ENCODE data around the gene CD1E.

CD1E gene

DNA sequence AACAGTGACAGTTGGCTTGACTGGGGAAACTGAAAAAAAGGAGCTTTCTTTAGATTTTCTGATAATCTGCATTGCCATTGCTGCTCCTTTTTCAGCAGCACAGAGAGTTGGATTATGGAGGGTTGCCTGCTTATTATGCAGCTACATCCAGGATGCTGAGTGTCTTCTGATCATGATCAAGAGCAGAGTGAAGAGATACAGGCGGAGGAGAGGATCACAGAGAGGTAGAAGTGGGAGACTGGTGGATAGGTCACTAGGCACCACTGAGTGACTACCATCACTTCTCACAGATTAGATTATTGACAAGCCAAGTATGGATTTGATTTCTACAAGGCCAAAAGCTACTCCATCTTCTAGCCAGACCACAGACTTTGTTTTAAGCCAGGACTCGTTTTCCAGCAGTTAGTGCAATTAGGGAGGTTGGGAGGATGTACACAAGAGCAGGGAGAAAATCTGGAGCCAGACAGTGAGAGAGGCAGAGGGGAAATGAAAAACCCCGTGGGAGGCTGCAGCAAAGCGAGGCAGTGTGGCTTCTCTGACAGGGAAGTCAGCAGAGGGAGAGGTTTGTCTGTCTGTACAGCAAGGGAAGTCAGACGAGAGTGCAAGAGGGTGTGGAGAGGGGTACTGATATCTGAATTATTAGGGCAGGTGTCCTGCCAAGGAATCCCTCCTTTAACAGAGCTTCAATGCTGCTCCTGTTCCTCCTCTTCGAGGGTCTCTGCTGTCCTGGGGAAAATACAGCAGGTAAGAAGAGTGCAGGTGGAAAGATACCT lies at the start of gene CD1E:
Gene CD1E (plus strand): TSS at position 592 of the 773 bp plus-strand sequence. CDS start 95 bp downstream, at position 687.
- TF ChIP-seq GATA3 (IDR thresholded peaks at IDR 0.05; ENCODE audit: low read depth, low read length) (no peak), GATA2 (IDR thresholded peaks at IDR 0.05; ENCODE audit: low read depth, low read length) (no peak)

DNA sequence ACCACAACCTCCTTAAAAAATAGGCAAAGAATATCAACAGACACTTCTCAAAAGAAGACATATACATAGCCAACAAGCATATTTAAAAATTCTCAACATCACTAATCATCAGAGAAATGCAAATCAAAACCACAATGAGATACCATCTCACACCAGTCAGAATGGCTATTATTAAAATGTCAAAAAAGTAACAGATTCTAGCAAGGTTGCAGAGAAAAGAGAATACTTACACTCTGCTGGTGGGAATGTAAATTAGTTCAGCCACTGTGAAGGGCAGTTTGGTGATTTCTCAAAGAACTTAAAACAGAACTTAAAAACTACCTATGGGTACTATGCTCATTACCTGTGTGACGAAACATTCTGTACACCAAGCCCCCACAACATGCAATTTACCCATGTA lies 43.1 kb upstream of the CD1E start:
- TF ChIP-seq GATA3 (IDR thresholded peaks at IDR 0.05; ENCODE audit: low read depth, low read length) = no peak
- TF ChIP-seq GATA2 (IDR thresholded peaks at IDR 0.05; ENCODE audit: low read depth, low read length) = no peak

DNA sequence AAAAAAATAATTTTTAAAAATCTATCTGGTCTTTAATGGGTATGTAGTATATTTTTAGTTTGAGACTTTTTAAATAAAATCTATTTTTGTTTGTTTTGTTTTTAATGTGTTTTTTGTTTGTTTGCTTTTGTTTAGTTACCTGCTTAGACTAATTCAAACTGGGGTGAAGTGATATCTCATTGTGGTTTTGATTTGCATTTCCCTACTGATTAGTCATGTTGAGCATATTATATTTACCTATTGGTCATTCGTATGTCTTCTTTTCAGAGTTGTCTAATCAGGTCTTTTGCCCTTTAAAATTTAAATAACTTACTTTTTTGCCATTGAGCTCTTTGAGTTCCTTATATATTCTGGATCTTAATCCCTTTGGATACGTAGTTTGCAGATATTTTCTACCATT lies 42.6 kb upstream of the CD1E start:
- TF ChIP-seq GATA2 (IDR thresholded peaks at IDR 0.05; ENCODE audit: low read depth, low read length) = no peak
- no peak for TF ChIP-seq GATA3 (IDR thresholded peaks at IDR 0.05; ENCODE audit: low read depth, low read length)

DNA sequence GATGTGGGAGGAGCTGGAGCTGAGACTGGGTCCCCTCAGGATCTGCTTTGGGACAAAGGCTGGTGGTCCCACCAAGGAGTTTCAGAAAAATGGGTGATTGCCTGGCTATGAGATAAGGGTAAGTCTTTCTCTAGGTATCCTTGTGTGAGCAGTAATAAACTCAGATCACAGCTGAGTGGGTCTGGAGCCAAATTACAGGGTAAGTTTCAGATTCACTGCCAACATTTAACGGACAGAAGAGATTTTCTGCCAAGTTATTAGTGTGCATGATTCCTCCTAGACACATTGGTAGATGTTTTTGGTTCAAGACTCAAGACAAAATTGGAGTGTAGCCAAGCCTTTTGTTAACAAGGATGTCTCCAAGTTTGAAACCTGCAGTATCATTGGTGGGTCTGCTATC lies 29.8 kb upstream of the CD1E start:
- TF ChIP-seq GATA2 (IDR thresholded peaks at IDR 0.05; ENCODE audit: low read depth, low read length) (no peak), GATA3 (IDR thresholded peaks at IDR 0.05; ENCODE audit: low read depth, low read length) (no peak)

DNA sequence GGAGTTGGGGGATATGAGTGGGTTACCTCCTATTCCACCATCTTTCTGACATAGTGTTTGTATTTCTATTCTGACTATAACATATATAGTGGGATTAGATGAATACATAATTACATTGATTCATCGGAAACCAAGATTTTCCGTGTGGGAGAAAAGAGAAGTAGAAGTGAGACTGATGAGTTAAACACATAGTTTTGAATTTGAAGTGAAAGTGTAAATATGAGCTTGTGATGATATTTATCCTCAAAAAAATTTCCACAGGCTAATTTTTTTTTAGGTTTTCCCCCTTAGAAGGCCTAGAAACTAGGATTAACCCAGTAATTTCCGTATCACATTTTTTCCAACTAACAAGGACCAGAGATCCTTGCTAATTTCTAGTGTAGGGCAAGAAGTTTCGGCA lies 29.3 kb upstream of the CD1E start:
- TF ChIP-seq GATA2 (IDR thresholded peaks at IDR 0.05; ENCODE audit: low read depth, low read length) = no peak
- no peak for TF ChIP-seq GATA3 (IDR thresholded peaks at IDR 0.05; ENCODE audit: low read depth, low read length)

DNA sequence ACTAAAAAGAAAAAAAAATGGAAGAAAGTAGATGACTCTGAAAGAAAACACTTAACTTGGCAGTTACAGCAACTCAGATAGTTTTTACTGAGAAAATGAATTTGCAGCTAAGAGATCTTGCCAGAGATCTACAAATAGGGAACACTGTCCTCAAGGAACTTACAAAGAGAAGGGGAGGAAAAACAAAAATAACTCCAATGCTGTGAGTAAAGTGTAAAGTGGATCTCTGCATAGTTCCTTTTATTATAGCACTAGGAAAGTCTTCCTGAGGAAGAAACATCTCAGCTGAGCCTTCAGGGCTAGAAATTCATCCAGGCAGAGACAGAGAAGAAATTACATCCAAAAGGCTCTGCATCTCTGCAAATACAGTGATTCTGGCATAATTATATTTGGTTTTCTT lies 26.2 kb upstream of the CD1E start:
- no peak for TF ChIP-seq GATA2 (IDR thresholded peaks at IDR 0.05; ENCODE audit: low read depth, low read length)
- no peak for TF ChIP-seq GATA3 (IDR thresholded peaks at IDR 0.05; ENCODE audit: low read depth, low read length)

DNA sequence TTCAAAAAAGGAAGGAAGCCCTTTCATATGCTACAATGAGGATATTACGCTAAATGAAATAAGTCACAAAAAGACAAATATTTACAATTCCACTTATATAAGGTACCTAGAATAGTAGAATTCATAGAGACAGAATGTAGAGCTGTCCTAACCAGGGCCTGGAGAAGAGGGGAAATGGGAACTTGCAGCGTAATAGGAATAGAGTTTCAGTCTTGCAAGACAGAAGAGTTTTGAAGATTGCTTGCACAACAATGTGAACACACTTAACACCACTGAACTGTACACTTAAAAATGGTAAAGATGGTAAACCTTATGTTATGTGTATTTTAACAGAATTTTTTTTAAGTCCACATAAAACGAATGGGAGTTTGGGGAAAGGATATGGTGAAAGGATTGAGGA lies 25.3 kb upstream of the CD1E start:
- TF ChIP-seq GATA3 (IDR thresholded peaks at IDR 0.05; ENCODE audit: low read depth, low read length) (no peak), GATA2 (IDR thresholded peaks at IDR 0.05; ENCODE audit: low read depth, low read length) (no peak)

DNA sequence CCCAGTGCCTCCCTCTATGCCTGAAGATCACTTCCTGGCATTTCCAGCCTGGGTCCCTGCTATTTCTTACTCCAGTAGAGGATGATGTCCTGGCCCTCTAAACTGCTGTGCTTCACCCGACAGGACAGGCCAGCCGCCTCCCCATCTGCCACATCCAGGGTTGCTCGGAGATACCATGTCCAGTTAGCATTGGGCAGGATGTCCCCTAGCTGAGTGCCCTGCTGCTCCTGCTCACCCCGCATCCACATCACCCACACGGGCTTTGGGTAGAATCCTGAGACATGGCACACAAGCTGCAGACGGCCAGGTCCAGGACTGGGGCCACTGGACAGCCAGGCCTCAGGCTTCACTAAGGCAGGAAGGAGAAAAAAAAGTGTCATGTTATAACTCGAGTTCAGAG lies 24.4 kb upstream of the CD1E start:
- TF ChIP-seq GATA2 (IDR thresholded peaks at IDR 0.05; ENCODE audit: low read depth, low read length) = no peak
- TF ChIP-seq GATA3 (IDR thresholded peaks at IDR 0.05; ENCODE audit: low read depth, low read length) = no peak

DNA sequence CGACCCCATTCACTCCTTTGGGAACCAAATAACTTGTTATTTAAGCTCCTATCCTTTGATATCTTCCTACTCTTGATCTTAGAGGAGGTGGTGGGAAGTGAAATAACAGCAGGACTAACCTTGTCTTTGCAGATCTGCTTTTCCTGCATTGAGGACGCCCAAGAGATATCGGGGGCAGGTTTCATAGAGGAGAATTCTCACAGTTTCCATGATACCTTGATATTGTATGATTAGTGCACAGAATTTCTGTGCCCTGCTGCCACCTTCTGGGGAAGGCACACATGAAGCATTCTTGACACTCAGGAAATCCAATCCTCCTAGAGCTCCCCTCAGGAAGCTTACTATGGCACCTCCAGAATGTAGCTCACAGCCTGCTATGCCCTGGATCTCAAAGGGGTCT lies 24.0 kb upstream of the CD1E start:
- TF ChIP-seq GATA2 (IDR thresholded peaks at IDR 0.05; ENCODE audit: low read depth, low read length) = no peak
- TF ChIP-seq GATA3 (IDR thresholded peaks at IDR 0.05; ENCODE audit: low read depth, low read length) = no peak

DNA sequence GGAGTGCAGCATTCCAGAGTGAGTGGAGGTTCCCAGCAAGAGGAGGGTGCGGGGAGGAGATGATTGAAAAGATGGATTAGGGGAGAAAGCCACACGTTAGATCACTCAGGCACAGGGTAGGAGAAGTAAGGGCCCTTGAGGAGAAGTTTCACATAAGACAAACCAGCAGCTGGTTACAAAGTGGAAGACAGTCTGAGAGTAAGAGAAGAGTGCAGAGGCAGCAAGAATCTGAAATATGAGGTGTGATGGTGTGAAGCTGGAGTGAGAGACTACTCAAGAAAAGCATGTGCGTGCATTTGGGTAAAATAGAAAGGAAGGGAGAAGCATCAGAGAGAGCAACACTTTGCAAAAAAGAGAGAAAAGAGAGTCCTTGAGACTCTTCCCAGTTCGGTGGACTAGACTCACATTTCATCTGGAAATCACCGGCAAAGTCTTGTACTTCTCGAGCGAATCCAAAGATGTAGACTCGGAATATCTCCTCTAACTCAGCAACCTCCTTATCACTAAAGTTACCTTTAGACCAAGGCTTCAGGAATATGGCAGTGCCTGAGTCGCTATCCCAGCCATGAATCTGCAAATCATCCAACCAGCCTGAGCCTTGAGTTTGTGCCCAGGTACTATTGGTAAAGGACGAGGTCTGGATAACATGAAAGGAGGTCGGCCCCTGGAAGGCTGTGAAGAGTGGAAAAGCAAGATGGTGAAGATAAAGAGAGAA lies 23.1 kb upstream of the CD1E start:
- no peak for TF ChIP-seq GATA3 (IDR thresholded peaks at IDR 0.05; ENCODE audit: low read depth, low read length)
- no peak for TF ChIP-seq GATA2 (IDR thresholded peaks at IDR 0.05; ENCODE audit: low read depth, low read length)

DNA sequence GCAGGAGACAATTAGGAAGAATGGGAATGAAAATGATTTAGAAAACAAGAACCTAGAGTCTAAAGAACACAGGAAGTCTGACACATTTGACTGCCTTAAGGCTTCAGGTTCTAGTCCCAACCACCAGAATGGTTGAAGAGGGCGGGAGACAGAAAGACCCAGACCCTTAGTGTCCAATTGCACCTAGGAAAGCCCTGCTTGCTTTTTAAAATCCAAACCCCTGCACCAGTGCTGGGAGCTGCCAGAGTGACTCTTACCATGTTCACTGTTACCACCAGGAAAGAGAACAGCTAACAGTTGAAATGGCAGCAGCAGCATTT lies 22.6 kb upstream of the CD1E start:
- TF ChIP-seq GATA2 (IDR thresholded peaks at IDR 0.05; ENCODE audit: low read depth, low read length) (no peak), GATA3 (IDR thresholded peaks at IDR 0.05; ENCODE audit: low read depth, low read length) (no peak)

DNA sequence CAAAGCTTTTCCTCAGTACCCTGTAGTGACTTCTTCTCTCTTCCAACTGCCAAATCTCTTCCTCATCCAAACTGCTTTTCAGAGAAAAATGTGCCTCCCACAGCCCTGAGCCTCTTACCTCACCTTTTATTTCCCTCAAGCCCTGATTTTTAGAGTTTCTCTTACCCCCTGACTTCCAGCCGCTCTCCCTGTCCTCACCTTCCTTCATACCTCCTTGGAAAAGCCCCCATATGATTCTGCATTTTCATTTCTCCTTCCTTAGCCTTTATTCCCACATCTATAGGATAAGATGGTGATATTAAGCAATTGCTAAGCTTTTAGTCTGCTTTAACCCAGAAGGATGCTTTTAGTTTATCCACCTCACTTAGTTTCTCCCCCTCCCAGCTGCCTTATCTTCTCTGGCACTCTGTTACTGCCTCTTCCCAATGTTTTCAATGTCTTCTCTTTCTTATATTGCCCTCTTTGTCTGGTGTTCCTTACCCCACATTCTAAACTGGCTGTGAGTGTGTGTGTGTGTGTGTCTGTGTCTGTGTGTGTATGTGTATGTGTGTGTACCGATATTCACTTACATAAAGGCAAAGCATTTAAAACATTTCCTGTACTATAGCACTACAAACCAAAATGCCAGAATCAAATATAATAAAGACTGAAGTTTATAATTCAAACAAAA lies 22.1 kb upstream of the CD1E start, which contains the start of gene CD1B:
Gene CD1B (minus strand): TSS at position 51 of the 670 bp plus-strand sequence. CDS start 108 bp downstream, outside the sequence.
- no peak for TF ChIP-seq GATA3 (IDR thresholded peaks at IDR 0.05; ENCODE audit: low read depth, low read length)

DNA sequence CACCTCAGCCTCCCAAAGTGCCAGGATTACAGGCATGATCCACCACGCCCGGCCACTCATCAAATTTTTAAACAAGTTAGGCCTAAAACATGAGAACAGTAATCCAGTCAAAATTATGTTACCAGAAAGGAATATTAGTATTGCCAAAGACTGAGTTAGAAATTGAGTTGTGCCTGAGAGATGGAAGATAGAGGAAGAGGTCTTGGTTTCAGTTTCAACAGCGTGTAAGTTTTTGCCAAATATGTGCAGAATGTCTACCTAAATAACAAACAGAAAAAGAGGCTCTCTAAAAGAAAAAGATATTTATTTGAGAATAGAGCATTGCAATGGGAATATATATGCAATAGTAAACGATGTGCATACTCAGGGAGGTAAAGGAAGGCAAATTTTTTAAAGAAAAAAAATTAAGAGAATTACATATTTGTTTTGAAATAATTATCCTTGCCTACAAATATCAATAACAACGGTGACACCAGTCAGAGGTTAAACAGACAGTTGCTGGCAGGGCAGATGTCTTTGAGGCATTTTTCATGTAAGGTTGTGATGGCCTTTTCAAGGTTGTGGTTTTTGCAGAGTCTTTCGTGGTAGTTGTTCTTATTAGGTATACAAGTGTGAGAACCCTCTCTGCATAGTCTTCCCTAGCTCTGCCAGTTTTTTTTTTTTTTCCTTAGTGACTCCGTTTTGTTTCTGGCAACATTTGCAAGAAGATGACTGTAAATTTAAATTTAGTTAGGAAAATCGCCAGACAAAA lies 20.1 kb upstream of the CD1E start:
- no peak for TF ChIP-seq GATA2 (IDR thresholded peaks at IDR 0.05; ENCODE audit: low read depth, low read length)
- TF ChIP-seq GATA3 (IDR thresholded peaks at IDR 0.05; ENCODE audit: low read depth, low read length) = no peak

Measured in SH-SY5Y (cell line).